ENCODE measurements around the gene METRNL.
A peak's percentile ranks its signal among the peaks of the same experiment; 100 is the strongest.

METRNL gene

GRCh38 chr17:83121921-83122820 lies 42.8 kb downstream of the METRNL start:
- Histone ChIP-seq H3K4me1 (peaks cover 0 to 3% (median 0%) of the 10 kb centered on the region in 4 donors), H3K4me3 (peak overlapping the region in 1 of 2 donors; percentile 4), H3K9me3 (no peaks in the 10 kb centered on the region), H3K27ac (peak overlapping the region in 1 of 2 donors; percentile 25), H3K27me3 (no peaks in the 10 kb centered on the region), H3K36me3 (no peaks in the 10 kb centered on the region)
- intact Hi-C loops (cut with DNase I; ENCODE audit: low total_unique reads): no loop called here
- no peak for TF ChIP-seq CTCF (IDR thresholded peaks at IDR 0.05)
- peak in 1 of 2 donors; percentile 65 for DNase-seq

GRCh38 chr17:83122834-83123233 lies 43.4 kb downstream of the METRNL start:
- Histone ChIP-seq H3K9me3 (no peaks in the 10 kb centered on the region), H3K36me3 (no peaks in the 10 kb centered on the region), H3K27ac (no peak overlapping the region), H3K27me3 (no peaks in the 10 kb centered on the region), H3K4me3 (no peak overlapping the region), H3K4me1 (peaks cover 0 to 3% (median 0%) of the 10 kb centered on the region in 4 donors)
- intact Hi-C loops (cut with DNase I; ENCODE audit: low total_unique reads): no loop called here
- no peak for TF ChIP-seq CTCF (IDR thresholded peaks at IDR 0.05)
- peak in 1 of 2 donors; percentile 71 for DNase-seq

- TF ChIP-seq CTCF (IDR thresholded peaks at IDR 0.05): no peak
- no peaks in the 10 kb centered on the region for H3K9me3 ChIP-seq
- H3K4me1 ChIP-seq: peaks cover 0 to 3% (median 0%) of the 10 kb centered on the region in 4 donors
- H3K4me3 ChIP-seq: no peak overlapping the region
- DNase-seq: peak in 1 of 2 donors; percentile 64
- intact Hi-C loops (cut with DNase I; ENCODE audit: low total_unique reads): no loop called here
- H3K27me3 ChIP-seq: no peaks in the 10 kb centered on the region
- no peak overlapping the region for H3K27ac ChIP-seq
- no peaks in the 10 kb centered on the region for H3K36me3 ChIP-seq
Observed at GRCh38 chr17:83123896-83124801, 44.7 kb downstream of the METRNL start.

- no peaks in the 10 kb centered on the region for H3K27me3 ChIP-seq
- peak in 1 of 2 donors; percentile 64 for DNase-seq
- H3K27ac ChIP-seq: no peak overlapping the region
- H3K4me1 ChIP-seq: peaks cover 0 to 3% (median 0%) of the 10 kb centered on the region in 4 donors
- no peaks in the 10 kb centered on the region for H3K9me3 ChIP-seq
- intact Hi-C loops (cut with DNase I; ENCODE audit: low total_unique reads): no loop called here
- no peak overlapping the region for H3K4me3 ChIP-seq
- H3K36me3 ChIP-seq: no peaks in the 10 kb centered on the region
- TF ChIP-seq CTCF (IDR thresholded peaks at IDR 0.05): no peak
Observed at GRCh38 chr17:83124871-83125514, 45.6 kb downstream of the METRNL start.

GRCh38 chr17:83125515-83126274 lies 46.3 kb downstream of the METRNL start:
- H3K9me3 ChIP-seq: no peaks in the 10 kb centered on the region
- DNase-seq: peak; percentile 81 to 82

More at GRCh38 chr17:83125515-83126274, 46.3 kb downstream of the METRNL start:
- Histone ChIP-seq H3K4me1 (no peaks in the 10 kb centered on the region), H3K36me3 (no peaks in the 10 kb centered on the region), H3K4me3 (no peak overlapping the region), H3K27ac (no peak overlapping the region), H3K27me3 (no peaks in the 10 kb centered on the region)
- no peak for TF ChIP-seq CTCF (IDR thresholded peaks at IDR 0.05)
- intact Hi-C loops (cut with DNase I; ENCODE audit: low total_unique reads): no loop called here

All from tibial artery (tissue), 4 donors.